ENCODE data around the gene B9D1.

GRCh38 chr17:19301274-19301951 lies 61.1 kb downstream of the B9D1 start:
- TF ChIP-seq, protein P1, sequence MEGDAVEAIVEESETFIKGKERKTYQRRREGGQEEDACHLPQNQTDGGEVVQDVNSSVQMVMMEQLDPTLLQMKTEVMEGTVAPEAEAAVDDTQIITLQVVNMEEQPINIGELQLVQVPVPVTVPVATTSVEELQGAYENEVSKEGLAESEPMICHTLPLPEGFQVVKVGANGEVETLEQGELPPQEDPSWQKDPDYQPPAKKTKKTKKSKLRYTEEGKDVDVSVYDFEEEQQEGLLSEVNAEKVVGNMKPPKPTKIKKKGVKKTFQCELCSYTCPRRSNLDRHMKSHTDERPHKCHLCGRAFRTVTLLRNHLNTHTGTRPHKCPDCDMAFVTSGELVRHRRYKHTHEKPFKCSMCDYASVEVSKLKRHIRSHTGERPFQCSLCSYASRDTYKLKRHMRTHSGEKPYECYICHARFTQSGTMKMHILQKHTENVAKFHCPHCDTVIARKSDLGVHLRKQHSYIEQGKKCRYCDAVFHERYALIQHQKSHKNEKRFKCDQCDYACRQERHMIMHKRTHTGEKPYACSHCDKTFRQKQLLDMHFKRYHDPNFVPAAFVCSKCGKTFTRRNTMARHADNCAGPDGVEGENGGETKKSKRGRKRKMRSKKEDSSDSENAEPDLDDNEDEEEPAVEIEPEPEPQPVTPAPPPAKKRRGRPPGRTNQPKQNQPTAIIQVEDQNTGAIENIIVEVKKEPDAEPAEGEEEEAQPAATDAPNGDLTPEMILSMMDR (conservative IDR thresholded peaks at IDR 0.05; ENCODE audit: low read depth, low read length), result no peak
- TF ChIP-seq EZH2 (IDR thresholded peaks at IDR 0.05; ENCODE audit: low read length, unreplicated experiment) (no peak), EZH2phosphoT487 (IDR thresholded peaks at IDR 0.05; ENCODE audit: borderline replicate concordance, low read length) (no peak)

Data from PC-3 (cell line).